A204.1 (cell line): ENCODE data around the gene DUSP28.
"Not testable (repeated sequence)": the region's sequence is repeated elsewhere in the genome, so short reads cannot be mapped to it uniquely, and the experiment has no call there.

Experiments
- FAIRE-seq: peaks from 2 replicates; lab custom pipeline; 2012; peaks lifted over from hg19 to GRCh38; lab: Jason Lieb, UNC

Gene DUSP28

DNA sequence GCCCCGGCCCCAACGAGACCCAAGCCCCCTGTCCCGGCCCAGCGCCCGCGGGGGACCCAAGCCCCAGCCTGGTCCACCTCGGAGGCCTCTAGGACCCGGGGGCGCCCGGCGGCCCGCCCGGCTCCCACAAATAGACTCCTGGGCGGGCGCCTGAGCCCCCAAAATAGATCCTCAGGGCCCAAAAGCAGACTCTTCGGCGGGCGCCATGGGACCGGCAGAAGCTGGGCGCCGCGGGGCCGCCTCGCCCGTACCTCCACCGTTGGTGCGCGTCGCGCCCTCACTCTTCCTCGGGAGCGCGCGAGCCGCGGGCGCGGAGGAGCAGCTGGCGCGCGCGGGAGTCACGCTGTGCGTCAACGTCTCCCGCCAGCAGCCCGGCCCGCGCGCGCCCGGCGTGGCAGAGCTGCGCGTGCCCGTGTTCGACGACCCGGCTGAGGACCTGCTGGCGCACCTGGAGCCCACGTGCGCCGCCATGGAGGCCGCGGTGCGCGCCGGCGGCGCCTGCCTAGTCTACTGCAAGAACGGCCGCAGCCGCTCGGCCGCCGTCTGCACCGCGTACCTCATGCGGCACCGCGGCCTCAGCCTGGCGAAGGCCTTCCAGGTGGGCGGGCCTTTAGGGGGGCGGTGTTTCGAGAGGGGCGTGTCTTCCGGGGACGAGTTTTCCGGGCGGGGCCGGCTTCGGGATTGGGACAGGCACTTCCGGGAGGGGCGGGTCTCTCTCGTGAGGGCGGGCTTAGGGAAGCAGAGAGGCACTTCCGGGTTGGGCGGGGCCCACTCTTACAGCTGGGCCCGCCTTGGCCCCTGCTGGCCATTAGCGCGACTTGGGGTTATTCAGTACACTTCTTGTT lies 545 bp downstream of the DUSP28 start:
- FAIRE-seq, result peak; percentile 87

DNA sequence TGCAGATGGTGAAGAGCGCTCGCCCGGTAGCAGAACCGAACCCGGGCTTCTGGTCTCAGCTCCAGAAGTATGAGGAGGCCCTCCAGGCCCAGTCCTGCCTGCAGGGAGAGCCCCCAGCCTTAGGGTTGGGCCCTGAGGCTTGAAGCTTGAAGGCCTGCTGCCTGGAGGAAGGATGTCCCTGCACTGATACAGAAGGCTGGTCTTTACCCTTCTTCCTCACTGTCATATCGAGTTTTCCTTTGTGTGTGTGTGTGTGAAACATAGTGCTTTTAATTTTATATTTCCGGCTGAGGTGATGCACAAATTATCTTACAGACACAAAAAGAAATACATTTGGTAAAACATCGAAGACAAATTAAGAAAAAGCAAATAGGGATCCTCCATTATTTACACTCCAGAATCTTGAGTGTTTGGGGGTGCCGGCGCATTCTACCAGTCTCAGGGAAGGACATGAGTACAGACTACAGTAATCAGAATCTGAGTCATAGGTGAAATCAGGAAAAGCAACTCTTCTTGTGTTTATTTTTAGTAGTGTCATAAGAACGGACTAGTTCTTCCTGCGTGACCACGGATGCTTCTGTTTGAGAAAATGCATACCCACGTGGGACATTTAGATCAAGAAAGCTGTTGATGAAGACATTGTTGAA lies 1.3 kb downstream of the DUSP28 start:
- FAIRE-seq, result no peak

DNA sequence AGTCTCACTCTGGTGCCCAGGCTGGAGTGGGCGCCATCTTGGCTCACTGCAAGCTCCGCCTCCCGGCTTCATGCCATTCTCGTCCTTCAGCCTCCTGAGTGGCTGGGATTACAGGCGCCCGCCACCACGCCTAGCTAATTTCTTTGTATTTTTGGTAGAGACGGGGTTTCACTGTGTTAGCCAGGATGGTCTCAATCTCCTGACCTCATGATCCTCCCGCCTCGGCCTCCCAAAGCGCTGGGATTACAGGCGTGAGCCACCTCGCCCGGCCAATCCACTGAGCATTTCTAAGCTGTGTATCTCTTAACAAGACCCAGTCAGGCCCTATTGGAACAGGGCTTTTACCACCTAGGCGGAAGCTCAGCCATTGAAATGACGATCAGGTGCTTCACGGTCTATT lies 3.1 kb downstream of the DUSP28 start:
- not testable (repeated sequence) for FAIRE-seq

DNA sequence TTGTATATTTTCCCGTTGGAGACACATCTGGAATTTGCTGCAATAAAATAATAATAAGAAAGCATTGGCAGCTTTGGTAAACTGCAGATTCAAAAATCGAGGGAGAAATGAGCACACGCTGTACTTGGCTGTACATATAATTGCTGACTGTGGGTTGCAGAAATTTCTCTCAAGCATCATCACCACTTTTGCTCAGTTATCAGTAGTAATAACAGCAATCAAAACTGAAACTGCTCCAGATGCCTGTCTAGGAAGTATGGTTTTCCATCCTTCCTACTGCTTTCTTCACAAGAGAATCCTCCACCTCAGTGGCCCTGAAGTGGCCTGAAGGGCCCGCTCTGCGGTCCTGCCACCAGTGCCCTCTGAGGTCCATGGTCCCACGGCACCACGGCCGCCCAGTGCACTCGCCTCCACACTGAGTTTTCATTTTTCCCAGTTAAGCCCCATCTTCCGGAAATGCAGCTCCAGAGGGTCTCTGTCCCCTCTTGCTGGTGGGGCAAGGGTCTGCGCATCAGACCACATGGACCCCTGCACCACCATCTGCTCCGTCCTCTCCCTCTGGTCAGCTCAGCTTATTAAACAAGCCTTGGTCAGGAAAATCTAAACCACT lies 3.9 kb downstream of the DUSP28 start:
- no peak for FAIRE-seq

DNA sequence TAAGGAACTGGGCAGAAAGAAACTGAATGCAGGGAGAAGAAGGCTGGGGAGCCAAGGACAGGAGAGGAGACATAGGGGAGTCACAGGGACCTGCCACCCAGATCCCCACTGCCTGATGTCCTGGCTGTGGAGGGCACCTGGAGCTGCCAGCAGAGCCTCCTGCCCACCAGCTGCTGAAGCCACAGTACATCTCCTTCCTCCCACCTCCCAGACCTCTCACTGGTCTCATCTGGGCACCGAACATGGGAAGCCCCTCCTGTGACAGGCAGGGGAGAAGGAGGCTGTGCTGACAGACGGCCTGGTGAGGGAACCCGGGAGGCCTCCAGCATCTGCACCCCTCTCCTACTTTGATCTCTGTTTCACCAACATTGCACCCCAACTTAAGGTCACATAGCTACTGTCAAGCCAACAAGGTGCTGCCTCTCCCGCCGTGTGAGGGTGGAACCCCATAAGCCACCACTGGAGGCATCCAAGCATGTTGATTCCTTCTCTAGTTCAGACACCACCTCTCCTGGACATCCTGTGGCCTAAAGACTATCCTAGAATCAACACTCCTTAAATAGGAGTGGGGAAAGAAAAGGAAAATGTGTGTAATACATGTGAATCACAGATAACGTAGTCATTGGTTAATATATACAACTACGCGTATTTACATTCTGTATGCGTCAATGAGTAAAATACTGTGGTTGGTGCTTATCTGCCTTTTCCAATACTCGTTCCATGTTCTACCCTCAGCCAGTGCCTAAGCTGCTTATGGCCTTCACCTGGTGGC lies 4.6 kb downstream of the DUSP28 start:
- FAIRE-seq, result no peak

DNA sequence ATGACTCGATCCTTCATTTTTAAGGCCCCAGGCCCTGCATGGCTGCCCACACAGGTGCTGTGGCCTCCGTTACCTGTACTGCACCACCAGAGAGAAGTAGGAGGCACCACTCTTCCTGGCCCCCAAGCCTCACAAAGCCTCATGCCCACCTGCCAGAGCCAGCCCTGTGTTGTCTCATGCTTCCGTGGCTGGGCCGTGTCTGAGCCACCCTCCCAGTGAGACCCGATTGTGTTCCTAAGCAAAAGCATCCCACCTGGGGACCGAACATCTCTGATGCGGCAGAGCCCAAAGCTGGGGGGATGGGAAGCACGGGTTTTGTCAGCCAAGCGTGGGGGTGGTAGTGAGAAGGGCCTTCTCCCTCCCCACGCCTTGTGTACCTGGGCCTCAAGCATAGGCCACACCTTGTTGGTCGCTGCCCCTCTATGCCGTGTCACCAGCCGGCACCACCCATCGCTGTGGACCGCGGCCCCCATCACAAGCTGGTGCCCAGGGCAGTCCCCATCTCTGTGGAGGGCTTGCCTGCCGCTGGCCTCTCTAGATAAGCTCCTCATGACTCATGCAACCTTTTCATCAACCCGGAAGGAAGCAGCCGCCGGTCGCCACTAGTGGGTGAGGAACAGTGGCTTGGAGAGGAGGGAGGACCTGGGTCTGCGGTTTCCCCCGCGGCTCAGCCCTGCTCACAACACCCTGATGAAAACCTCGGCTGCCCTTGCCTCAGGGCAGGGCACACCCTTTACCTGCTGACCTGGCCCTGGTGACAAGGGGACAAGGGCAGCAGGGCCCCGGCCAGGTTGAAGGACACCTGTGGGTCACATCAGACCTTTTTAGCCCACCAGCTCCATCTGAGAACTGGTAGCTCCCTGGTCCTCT lies 5.4 kb downstream of the DUSP28 start:
- FAIRE-seq, result no peak

DNA sequence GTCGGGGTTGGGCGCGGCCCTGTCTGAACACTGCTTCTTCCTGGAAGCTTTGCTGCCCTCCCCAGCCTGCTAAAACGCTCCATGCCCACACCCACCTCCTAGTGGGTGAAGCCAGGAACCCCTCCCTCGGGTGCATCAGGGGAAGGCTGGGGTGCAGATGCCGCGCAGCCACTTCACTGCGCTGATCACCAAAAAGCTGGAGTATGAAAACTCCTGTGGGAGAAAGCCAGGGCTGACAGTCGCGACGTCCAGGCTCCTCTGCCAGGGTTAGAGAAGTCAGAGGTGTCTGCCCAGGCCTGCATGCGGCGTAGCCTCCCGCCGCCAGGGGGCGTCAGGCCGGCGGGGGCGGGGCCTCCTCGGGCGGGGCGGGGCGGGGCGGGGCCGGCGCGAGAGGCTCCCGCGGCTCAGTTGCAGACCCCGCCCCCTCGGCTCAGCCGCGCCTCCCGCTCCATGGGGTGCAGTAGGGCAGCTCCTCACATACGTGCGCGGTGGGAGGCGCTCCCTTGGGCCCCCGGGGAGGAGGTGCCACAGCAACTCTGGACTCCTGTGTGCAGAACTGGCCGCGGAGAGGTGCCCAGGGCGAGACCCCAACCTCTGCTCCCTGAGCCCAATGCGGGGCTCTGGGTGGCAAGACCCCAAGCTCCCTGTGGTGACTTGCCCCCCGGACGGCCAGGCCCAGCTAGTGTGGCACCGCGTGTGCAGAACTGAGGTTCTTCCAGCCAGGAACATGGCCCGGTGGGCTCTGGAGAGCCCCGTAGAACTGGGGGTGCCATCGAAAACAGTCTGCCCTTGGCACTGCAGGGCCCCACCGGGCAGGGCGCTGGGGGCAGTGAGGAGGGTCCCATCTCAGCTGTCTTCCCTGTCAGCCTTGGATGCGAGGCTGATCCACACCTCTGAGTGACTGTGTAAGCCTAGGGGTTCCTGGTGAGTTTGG lies 6.3 kb downstream of the DUSP28 start:
- no peak for FAIRE-seq

DNA sequence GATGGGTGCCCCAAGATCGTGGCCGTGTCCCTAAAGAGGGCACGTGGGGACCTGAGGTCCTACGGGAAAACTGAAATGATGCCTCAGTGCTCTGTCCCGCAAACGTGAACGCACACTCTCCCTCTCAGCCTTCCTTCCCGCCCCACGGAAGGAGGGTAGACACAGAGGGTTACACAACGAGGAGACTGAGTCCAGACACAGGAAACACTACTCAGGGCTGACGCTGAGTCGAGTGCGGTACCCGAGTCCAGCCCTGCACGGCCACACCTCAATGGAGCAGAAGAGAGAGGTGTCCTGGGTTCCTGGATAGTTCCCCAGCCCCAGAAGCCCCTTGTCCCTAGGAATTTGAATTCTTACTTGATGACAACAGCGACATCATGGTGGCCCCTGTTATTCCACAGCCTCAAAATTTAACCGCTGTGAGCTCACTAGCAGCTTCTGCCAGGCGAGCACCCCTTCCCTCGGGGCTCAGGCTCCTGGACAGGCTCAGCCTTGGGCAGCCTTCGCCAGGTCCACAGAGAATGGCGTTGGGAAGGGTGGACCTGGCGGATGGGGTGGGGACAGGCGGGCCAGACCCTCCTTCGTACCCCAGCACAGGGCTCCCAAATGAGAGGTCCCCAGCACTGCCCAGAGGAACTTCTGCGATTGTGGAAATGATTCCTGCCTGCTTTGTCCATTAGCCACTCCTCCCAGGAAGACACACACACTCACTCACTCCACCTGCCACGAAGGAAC lies 7.1 kb downstream of the DUSP28 start:
- no peak for FAIRE-seq

DNA sequence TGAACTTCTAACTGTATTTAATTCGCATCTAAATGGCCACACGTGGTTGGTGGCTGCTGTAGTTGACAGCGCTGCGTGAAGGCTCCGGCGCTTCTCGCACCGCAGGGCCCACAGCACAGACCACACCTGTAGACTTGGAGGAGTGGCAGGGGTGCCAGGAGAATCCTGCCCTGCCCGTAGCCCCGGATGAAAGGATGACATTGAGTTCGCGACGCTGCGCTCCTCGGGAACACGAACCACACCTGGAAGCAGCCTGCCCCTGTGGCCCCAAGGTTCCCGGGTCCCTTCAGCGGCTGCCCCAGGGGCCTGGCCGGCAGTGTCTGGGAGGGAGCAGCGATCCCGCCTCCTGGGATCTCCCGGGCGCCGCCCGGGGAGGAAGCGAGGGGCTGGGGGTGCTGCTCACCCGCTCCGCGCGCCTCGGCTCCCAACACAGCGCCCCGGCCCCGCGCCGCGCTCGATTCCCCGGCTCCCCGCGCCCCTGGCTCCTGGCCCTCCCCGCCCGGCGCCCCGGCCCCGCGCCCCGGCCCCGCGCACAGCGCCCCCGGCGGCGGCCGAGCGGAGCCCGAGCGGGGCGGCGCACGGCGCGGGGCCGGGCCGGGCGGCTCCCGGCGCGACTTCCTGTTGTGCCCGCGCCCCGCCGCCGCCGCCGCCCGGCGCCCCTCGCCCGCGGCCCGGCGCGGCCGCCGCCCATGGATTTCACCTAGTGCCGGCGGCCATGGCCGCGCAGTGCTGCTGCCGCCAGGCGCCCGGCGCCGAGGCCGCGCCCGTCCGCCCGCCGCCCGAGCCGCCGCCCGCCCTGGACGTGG lies 7.9 kb downstream of the DUSP28 start, which contains the start of gene RNPEPL1:
Gene RNPEPL1, plus strand, starts transcription at position 613 of the 806 bp plus-strand sequence. Its CDS starts 103 bp downstream, at position 716.
- no peak for FAIRE-seq

DNA sequence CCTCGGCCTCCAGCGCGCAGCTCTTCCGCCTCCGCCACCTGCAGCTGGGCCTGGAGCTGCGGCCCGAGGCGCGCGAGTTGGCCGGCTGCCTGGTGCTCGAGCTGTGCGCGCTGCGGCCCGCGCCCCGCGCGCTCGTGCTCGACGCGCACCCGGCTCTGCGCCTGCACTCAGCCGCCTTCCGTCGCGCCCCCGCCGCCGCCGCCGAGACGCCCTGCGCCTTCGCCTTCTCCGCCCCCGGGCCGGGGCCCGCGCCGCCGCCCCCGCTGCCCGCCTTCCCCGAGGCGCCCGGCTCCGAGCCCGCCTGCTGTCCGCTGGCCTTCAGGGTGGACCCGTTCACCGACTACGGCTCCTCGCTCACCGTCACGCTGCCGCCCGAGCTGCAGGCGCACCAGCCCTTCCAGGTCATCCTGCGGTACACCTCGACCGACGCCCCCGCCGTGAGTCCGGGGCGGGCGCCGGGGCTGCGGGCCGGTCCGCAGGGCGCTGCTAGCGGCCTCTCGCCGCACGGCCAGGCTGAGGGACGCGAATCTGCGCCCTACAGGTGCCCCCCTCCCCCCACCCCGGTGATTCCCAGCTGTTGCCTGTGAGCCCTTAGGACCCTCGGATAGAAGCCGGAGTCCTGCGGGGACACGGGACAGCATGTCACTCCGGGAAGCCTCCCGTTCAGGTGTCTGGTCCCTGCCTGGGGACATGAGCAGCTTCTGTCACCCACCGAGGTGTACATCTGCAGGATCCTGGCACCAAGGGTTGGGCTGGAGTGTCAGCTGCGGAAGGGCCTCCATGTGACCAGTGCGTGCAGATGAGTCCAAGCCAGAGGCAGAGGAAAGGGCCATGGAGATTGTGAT lies 8.7 kb downstream of the DUSP28 start:
- no peak for FAIRE-seq

DNA sequence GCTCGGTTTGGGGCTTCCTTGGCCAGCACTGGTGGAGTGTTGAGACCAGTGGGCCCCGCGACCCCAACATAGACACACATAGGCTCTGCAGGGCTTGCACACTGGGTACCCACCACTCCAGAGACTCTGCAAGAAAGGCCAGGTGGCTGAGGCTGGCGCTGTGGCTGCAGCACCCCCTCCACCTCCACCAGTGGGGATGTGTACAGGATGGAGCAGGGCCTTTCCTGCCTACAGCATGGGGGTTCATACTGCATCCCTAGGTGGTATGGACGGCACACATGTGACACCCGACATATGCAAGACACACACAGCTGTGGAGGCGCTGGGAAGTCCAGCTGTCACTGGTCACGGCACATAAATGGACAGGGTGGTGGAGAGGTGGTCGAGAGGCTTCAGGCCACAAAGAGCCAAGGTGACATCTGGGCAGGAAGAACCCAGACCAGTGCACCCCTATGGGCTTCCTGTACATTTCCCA lies 9.4 kb downstream of the DUSP28 start:
- no peak for FAIRE-seq

DNA sequence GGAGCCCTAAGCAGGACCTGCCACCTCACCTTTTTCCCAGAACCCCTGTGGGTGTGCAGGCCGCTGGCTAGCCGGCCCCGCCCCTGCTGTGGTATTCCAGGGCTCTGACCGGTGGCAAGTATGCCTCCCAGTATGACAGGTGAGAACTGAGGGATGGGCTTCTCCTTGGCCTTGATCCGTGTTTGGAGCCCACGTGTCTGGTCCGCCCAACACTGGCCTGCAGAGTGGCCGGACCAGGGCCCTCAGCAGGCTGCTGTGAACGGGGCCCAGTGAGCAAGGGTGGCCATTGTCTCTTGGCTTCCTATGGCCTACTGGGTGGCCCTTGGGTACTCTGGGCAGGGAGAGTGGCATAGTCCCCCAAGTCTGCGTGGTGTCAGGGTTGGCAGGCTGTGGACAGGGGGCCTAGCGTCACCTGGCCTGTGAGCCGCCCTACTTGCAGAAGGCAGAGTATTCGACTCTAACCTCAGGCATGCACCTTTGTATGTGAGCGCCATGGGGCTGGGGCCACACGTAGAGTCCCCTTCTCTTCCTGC lies 9.9 kb downstream of the DUSP28 start:
- FAIRE-seq, result no peak

DNA sequence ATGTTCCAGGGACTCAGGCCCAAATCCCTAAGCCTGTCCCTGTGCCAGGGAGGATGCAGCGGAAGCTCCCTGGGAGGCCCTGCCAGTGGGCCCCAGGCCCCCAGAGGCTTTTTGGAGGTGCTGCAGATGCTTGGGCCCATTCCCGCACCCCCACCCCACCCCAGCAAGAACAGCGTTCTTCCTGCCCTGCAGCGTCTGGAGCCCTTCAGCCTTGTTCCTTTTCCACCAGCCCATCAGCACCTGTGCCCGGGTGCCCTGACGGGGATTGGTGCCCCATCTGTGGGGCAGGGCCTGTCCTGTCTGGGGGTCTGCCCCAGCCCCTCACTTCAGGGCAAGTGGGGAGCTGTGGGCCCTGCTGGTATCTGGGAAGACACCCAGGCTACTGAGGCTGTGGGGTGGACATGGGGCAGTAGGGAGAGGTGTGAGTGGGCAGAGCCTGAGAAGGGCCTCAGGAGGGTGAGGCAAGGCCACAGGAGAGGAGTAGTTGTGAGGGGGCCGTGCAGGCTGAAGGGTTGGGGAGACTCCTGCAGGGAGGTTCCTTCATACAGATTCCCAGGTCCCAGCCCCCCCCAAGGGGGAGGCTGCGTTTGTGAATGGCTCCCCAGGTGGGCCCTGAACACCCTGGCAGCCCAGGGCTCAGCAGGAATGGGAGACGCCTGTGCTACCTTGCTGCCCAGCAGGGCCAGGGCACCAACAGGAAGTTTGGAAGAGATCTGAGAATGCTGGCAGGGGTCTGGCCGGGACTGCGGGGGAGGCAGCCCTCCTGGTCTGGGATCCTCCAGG lies 10.6 kb downstream of the DUSP28 start:
- FAIRE-seq, result no peak

DNA sequence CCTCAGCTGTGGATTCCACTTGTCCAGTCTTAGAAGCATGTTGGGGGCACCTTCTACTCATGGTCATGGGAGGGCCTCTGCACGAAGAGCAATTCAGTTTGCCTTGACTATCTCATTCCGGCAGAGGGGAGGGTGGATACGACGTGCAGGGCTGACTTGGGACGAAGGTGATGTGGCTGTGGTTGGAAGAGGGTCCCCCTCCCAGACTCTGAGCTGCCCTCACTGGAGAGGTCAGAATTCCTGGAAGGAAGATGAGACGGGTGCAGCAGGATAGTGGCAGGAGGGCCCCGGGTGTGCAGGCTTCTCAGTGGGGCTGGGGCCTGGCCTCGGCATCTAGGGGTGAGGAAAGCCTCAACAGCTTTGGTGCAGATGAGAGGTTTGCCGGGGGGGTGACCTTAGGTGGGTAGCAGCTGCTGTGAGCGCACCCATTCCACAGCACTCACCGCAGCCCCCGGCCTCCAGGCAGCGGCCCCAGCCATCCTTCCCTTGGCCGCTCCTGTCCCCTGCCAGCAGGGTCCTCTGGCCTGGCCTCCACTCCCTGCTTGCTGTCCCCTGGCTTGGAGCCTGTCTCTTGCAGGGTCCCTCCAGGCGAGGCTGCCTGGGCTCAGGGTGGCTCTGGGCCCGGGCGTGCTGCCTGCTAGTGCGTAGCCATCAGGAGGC lies 11.3 kb downstream of the DUSP28 start:
- no peak for FAIRE-seq

DNA sequence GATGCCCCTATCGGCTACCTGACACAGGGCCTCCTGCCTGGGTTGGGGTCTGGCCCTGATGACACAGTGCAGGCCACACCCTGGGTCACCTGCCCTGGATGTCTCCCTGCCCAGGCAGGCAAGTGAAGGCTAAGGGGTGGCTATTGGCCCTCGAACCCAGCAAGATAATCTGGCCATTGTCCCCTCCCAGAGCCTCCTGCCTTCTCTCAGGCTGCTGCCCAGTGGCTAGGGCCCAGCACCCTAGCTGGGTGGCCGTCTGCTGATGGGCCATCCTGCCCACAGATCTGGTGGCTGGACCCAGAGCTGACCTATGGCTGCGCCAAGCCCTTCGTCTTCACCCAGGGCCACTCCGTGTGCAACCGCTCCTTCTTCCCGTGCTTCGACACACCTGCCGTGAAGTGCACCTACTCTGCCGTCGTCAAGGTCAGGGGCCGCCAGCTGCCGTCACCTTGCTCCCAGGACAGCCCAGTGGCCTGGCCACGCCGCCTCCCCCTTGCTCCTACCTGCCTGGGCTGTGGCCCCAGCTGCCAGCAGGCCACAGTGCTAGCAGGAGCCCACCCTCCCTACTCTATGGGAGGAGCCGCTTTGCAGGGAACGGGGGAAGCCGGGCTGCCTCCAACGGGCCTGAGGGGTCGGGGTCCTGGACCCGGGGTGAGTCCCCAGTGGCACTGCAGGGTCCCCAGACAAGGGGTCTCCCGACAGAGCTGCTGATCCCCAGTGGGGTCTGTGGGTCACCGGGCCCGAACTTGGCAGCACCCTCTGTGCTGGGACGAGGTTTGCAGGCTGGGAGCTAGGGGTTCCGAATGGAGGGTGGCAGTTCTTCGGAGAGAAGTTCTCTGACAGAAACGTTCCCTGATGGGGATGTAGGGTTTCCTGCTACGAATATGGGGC lies 12.2 kb downstream of the DUSP28 start:
- no peak for FAIRE-seq
